SK-N-SH (cell line): Measurements from ENCODE around the gene GREM2. TPM values are rescaled to one million over a fixed set of nuclear protein-coding genes. Genes with fewer than 3 reads are reported as not detected.

Experiments
- CTCF ChIA-PET: fragments of 300-600, 350-600 bp; formaldehyde crosslinking; extraction: SDS; loops from one replicate; lab custom pipeline; 2021; lab: Yijun Ruan, JAX
- POLR2A ChIA-PET: fragments of 350-600 bp; sonication (Branson Sonifier 250); formaldehyde crosslinking; extraction: SDS; loops from one replicate; lab custom pipeline; 2020; ENCODE audit warnings: antibody characterized with exemption, inconsistent platforms; lab: Yijun Ruan, JAX
- DNase-seq: peaks from one replicate; pipeline ENCODE4 v3.0.0; 2012
- H2AFZ ChIP-seq: fragments of 200-600 bp; sonication (generic); 2 replicates; pipeline ENCODE4 v1.8.1; 2016; ENCODE audit warnings: antibody characterized with exemption, mild to moderate bottlenecking, low read depth
- H3F3A ChIP-seq: fragments of 200-600 bp; sonication (generic); replicated peaks from 2 replicates; pipeline ENCODE3; 2016; ENCODE audit warnings: antibody characterized with exemption, mild to moderate bottlenecking; ENCODE audit not compliant: insufficient read depth
- H3K27ac ChIP-seq, 2 experiments: fragments of 200-500 bp in 1 of 2; fragments of 200-600 bp in 1 of 2; sonication (Bioruptor generic) in 1 of 2; sonication (generic), shearing (Covaris generic) in 1 of 2; 2 replicates each; pipeline versions ENCODE4 v1.5.1 to v1.6.1; 2014 to 2016; ENCODE audit warnings: low read depth in 2 of 2, inconsistent platforms in 1 of 2, low read length in 1 of 2, mild to moderate bottlenecking in 1 of 2, mixed read lengths in 1 of 2
- H3K27me3 ChIP-seq: fragments of 200-600 bp; sonication (generic), shearing (Covaris generic); 2 replicates; pipeline ENCODE4 v1.6.1; 2016; ENCODE audit warnings: mixed run types; ENCODE audit not compliant: insufficient read depth
- H3K36me3 ChIP-seq, 2 experiments: fragments of 200-500 bp in 1 of 2; fragments of 200-600 bp in 1 of 2; sonication (Bioruptor generic) in 1 of 2; sonication (generic) in 1 of 2; replicated peaks in 1 of 2; 2 replicates each; pipeline versions ENCODE3 to v1.5.1; 2014 to 2016; ENCODE audit warnings: low read length in 1 of 2, mild to moderate bottlenecking in 1 of 2; ENCODE audit not compliant: insufficient read depth in 2 of 2, control insufficient read depth in 1 of 2
- H3K4me1 ChIP-seq, 2 experiments: fragments of 200-500 bp in 1 of 2; fragments of 200-600 bp in 1 of 2; sonication (Bioruptor generic) in 1 of 2; sonication (generic), shearing (Covaris generic) in 1 of 2; 2 replicates each; pipeline versions ENCODE4 v1.5.1 to v1.6.1; 2014 to 2016; ENCODE audit warnings: low read depth in 1 of 2, low read length in 1 of 2, mixed run types in 1 of 2; ENCODE audit not compliant: insufficient read depth in 2 of 2, control insufficient read depth in 1 of 2
- H3K4me2 ChIP-seq: fragments of 200-600 bp; sonication (generic), shearing (Covaris generic); 2 replicates; pipeline ENCODE4 v1.6.1; 2017; ENCODE audit warnings: mixed run types
- H3K4me3 ChIP-seq, 2 experiments: fragments of 200-500 bp in 1 of 2; fragments of 200-600 bp in 1 of 2; sonication (Bioruptor generic) in 1 of 2; sonication (generic), shearing (Covaris generic) in 1 of 2; 2 replicates each; pipeline versions ENCODE4 v1.5.1 to v1.8.1; 2014 to 2016; ENCODE audit warnings: low read depth in 2 of 2, inconsistent platforms in 1 of 2, low read length in 1 of 2, mild to moderate bottlenecking in 1 of 2, mixed read lengths in 1 of 2, moderate library complexity in 1 of 2
- H3K79me2 ChIP-seq: fragments of 200-600 bp; sonication (generic); 2 replicates; pipeline ENCODE4 v1.8.1; 2017; ENCODE audit warnings: mild to moderate bottlenecking; ENCODE audit not compliant: insufficient read depth
- H3K9ac ChIP-seq: fragments of 200-600 bp; sonication (generic); 2 replicates; pipeline ENCODE4 v1.6.1; 2017; ENCODE audit warnings: mixed run types
- H3K9me2 ChIP-seq: fragments of 200-600 bp; sonication (generic); 2 replicates; pipeline ENCODE4 v1.6.1; 2017; ENCODE audit warnings: mixed run types
- H3K9me3 ChIP-seq: fragments of 200-600 bp; sonication (generic); 2 replicates; pipeline ENCODE4 v1.6.1; 2017; ENCODE audit warnings: mixed run types, mild to moderate bottlenecking, moderate library complexity
- H4K20me1 ChIP-seq: fragments of 200-600 bp; sonication (generic); 2 replicates; pipeline ENCODE4 v1.6.1; 2017; ENCODE audit warnings: mild to moderate bottlenecking, mixed run types; ENCODE audit not compliant: insufficient read depth
- MAX ChIP-seq: IDR thresholded peaks from 2 replicates; pipeline ENCODE4 v1.4.0; 2012; ENCODE audit warnings: low read depth
- MXI1 ChIP-seq: IDR thresholded peaks from 2 replicates; pipeline ENCODE4 v1.6.1; 2012; ENCODE audit warnings: mild to moderate bottlenecking, low read depth, low read length, improper control_type of control experiment
- NFIC ChIP-seq: IDR thresholded peaks from 2 replicates; pipeline ENCODE4 v1.4.0; 2012; ENCODE audit warnings: borderline replicate concordance
- NRF1 ChIP-seq: IDR thresholded peaks from 2 replicates; pipeline ENCODE4 v1.6.1; 2012; ENCODE audit warnings: low read depth, mild to moderate bottlenecking, low read length
- PBX3 ChIP-seq: IDR thresholded peaks from 2 replicates; pipeline ENCODE4; 2012
- POLR2AphosphoS5 ChIP-seq: IDR thresholded peaks from 2 replicates; pipeline ENCODE4 v1.6.1; 2012; ENCODE audit warnings: low read depth, low read length
- TAF1 ChIP-seq: IDR thresholded peaks from 2 replicates; pipeline ENCODE4 v1.6.1; 2012; ENCODE audit warnings: low read depth, mild to moderate bottlenecking, low read length, moderate library complexity, borderline replicate concordance
- TCF12 ChIP-seq: IDR thresholded peaks from 2 replicates; pipeline ENCODE4 v1.4.0; 2012
- ZBTB33 ChIP-seq: IDR thresholded peaks from 2 replicates; pipeline ENCODE4 v1.4.0; 2012; ENCODE audit warnings: low read depth, borderline replicate concordance
- WGBS: methylation state at CpG from one replicate; pipeline ENCODE4 v1.1.6; 2017; ENCODE audit warnings: low lambda C conversion rate; 5-methylcytosine and 5-hydroxymethylcytosine counted together
- polyA plus RNA-seq, 3 experiments: library from polyadenylated mRNA; depleted of rRNA; stranded (reverse); fragments of >200 nt; gene quantifications; 2 replicates each; pipeline ENCODE4 v1.2.3, GENCODE V29; 2012

Gene GREM2
- polyA plus RNA-seq (2012; rRNA removed), result 0.94 and 1.5 TPM in 2 replicates
- 1.2 and 1.3 TPM in 2 replicates for polyA plus RNA-seq (2012; cell fraction: cytosol; rRNA removed)
- 0.87 and 0.88 TPM in 2 replicates for polyA plus RNA-seq (2012; cell fraction: nucleus; rRNA removed)

GRCh38 chr1:240611619-240612480 is at the start of gene GREM2:
Gene GREM2, minus strand, starts transcription at chr1:240612155. Its CDS starts 118,680 bp downstream, at chr1:240493475.
- POLR2A ChIA-PET, result no interaction called here

More at GRCh38 chr1:240611619-240612480, at the start of gene GREM2:
- no peaks in the 10 kb centered on the region for H3K36me3 ChIP-seq
- H3K4me3 ChIP-seq, result peak within 1 kb of the TSS; percentile 72 to 75
- no peaks in the 10 kb centered on the region for H3K9me3 ChIP-seq
- H3K79me2 ChIP-seq, result no peaks in the 10 kb centered on the region
- H3F3A ChIP-seq, result peaks cover 7% of the 10 kb centered on the region
- peak within 1 kb of the TSS; percentile 29; the same call in 1 of the 2 replicates for H3K9ac ChIP-seq
- peak within 1 kb of the TSS; percentile 90 for H2AFZ ChIP-seq
- CTCF ChIA-PET, result interaction anchor here (0.9 to 3.2 kb wide), 4 partner anchors 80 to 423 kb away, joined by 3 to 18 read pairs (median 4); no protein-coding TSS in a partner anchor
- H3K27ac ChIP-seq, result peak within 1 kb of the TSS; percentile 3 to 26; a peak in 2 of 4 replicates
- H3K27me3 ChIP-seq, result no peaks in the 10 kb centered on the region
- 3% methylated on average over 40 of the region's 40 CpGs for WGBS
- peak; percentile 78 for DNase-seq
- H3K4me1 ChIP-seq, result peaks cover 0 to 7% of the 10 kb centered on the region in 2 experiments; a peak in 2 of 4 replicates
- no peaks in the 10 kb centered on the region for H3K9me2 ChIP-seq
- H4K20me1 ChIP-seq, result no peaks in the 10 kb centered on the region
- H3K4me2 ChIP-seq, result peak within 1 kb of the TSS; percentile 85
- TF ChIP-seq ZBTB33 (no peak), TAF1 (peak; percentile 40; the same call in 1 of the 2 replicates), PBX3 (0 out of 2 replicates have a peak, but pooled peaks have one; percentile 36), NRF1 (no peak), POLR2AphosphoS5 (0 out of 2 replicates have a peak, but pooled peaks have one; percentile 17), TCF12 (peak; percentile 9; the same call in 1 of the 2 replicates), NFIC (peak; percentile 30; the same call in 1 of the 2 replicates), MXI1 (peak; percentile 54), MAX (0 out of 2 replicates have a peak, but pooled peaks have one; percentile 21)
